DOHH2 (cell line): ENCODE measurements around the gene PRKCD.

ENCODE experiments used
- H3F3A ChIP-seq: fragments of 200-600 bp; sonication (generic), shearing (Covaris generic); 2 replicates; pipeline ENCODE4 v1.6.0; 2016; ENCODE audit warnings: antibody characterized with exemption, mild to moderate bottlenecking; ENCODE audit not compliant: control insufficient read depth, insufficient read depth
- H3K27ac ChIP-seq: fragments of 200-600 bp; sonication (generic); 2 replicates; pipeline ENCODE4 v1.5.1; 2014; ENCODE audit warnings: low read depth, mild to moderate bottlenecking, low read length, moderate library complexity
- H3K27me3 ChIP-seq: fragments of 200-600 bp; sonication (generic); 2 replicates; pipeline ENCODE4 v1.6.1; 2014; ENCODE audit warnings: mild to moderate bottlenecking, low read length, mixed read lengths; ENCODE audit not compliant: control insufficient read depth
- H3K36me3 ChIP-seq: fragments of 200-600 bp; sonication (generic); 2 replicates; pipeline ENCODE4 v1.6.1; 2014; ENCODE audit warnings: mild to moderate bottlenecking, low read length, moderate library complexity, mixed read lengths; ENCODE audit not compliant: control insufficient read depth
- H3K4me1 ChIP-seq: fragments of 200-600 bp; sonication (generic); 2 replicates; pipeline ENCODE4 v1.6.1; 2014; ENCODE audit warnings: mild to moderate bottlenecking, low read length, mixed read lengths; ENCODE audit not compliant: control insufficient read depth
- H3K4me2 ChIP-seq: fragments of 200-600 bp; sonication (generic); 2 replicates; pipeline ENCODE4 v1.6.0; 2014; ENCODE audit warnings: mild to moderate bottlenecking, low read length, moderate library complexity
- H3K4me3 ChIP-seq: fragments of 200-600 bp; sonication (generic); 2 replicates; pipeline ENCODE4 v1.5.1; 2014; ENCODE audit warnings: mild to moderate bottlenecking, low read length, mixed read lengths
- H3K79me2 ChIP-seq: fragments of 200-600 bp; sonication (generic); 2 replicates; pipeline ENCODE4 v1.6.1; 2014; ENCODE audit warnings: mild to moderate bottlenecking, low read length, mixed read lengths; ENCODE audit not compliant: control insufficient read depth
- H3K9me2 ChIP-seq: fragments of 200-600 bp; sonication (generic); replicated peaks from 2 replicates; pipeline ENCODE4 v1.6.1; 2014; ENCODE audit warnings: mild to moderate bottlenecking, low read length, mixed read lengths; ENCODE audit not compliant: control insufficient read depth
- H3K9me3 ChIP-seq: fragments of 200-600 bp; sonication (generic); 2 replicates; pipeline ENCODE4 v1.6.1; 2014; ENCODE audit warnings: antibody characterized with exemption, low read length, mixed read lengths; ENCODE audit not compliant: control insufficient read depth, insufficient read depth
- H4K20me1 ChIP-seq: fragments of 200-600 bp; sonication (generic); 2 replicates; pipeline ENCODE4 v1.6.0; 2014; ENCODE audit warnings: low read depth, mild to moderate bottlenecking, antibody characterized with exemption, low read length, moderate library complexity; ENCODE audit not compliant: control insufficient read depth, insufficient read depth
- CTCF ChIP-seq: fragments of 200-600 bp; sonication (generic); IDR thresholded peaks from one replicate; pipeline ENCODE4 v1.5.1; 2014; ENCODE audit warnings: antibody characterized with exemption, mild to moderate bottlenecking, low read depth, low read length; ENCODE audit not compliant: poor library complexity, severe bottlenecking
- EZH2phosphoT487 ChIP-seq: fragments of 200-600 bp; sonication (generic); IDR thresholded peaks from 2 replicates; pipeline ENCODE4 v1.6.1; 2017; ENCODE audit warnings: borderline replicate concordance, mild to moderate bottlenecking, antibody characterized with exemption, low read length, moderate library complexity, mixed read lengths

Gene PRKCD

GRCh38 chr3:53169045-53169831, 8.2 kb downstream of the PRKCD start:
- Histone ChIP-seq H3K9me2 (no peaks in the 10 kb centered on the region), H4K20me1 (0 out of 2 replicates have a peak, but pooled peaks cover 8% of the 10 kb centered on the region), H3K4me2 (peak overlapping the region; percentile 98), H3K4me1 (peaks cover 100% of the 10 kb centered on the region), H3K4me3 (peak overlapping the region; percentile 95), H3F3A (peaks cover 37% of the 10 kb centered on the region), H3K27me3 (no peaks in the 10 kb centered on the region), H3K79me2 (peaks cover 97% of the 10 kb centered on the region), H3K27ac (peak overlapping the region; percentile 97), H3K9me3 (no peaks in the 10 kb centered on the region), H3K36me3 (peaks cover 78% of the 10 kb centered on the region)
- TF ChIP-seq EZH2phosphoT487 (no peak), CTCF (peak; percentile 47)

- Histone ChIP-seq H3K4me2 (peak overlapping the region; percentile 98), H3K9me2 (no peaks in the 10 kb centered on the region), H3K79me2 (peaks cover 97% of the 10 kb centered on the region), H3F3A (peaks cover 37% of the 10 kb centered on the region), H3K9me3 (no peaks in the 10 kb centered on the region), H3K4me3 (peak overlapping the region; percentile 95), H3K27me3 (no peaks in the 10 kb centered on the region), H3K36me3 (peaks cover 77% of the 10 kb centered on the region), H4K20me1 (0 out of 2 replicates have a peak, but pooled peaks cover 8% of the 10 kb centered on the region), H3K27ac (peak overlapping the region; percentile 97), H3K4me1 (peaks cover 100% of the 10 kb centered on the region)
- TF ChIP-seq EZH2phosphoT487 (no peak), CTCF (no peak)
Measured at GRCh38 chr3:53169832-53170324, 8.9 kb downstream of the PRKCD start.

GRCh38 chr3:53170325-53171063, 9.5 kb downstream of the PRKCD start:
- Histone ChIP-seq H3K4me3 (peak overlapping the region; percentile 95), H3F3A (peaks cover 35% of the 10 kb centered on the region), H3K4me2 (peak overlapping the region; percentile 98), H3K9me3 (no peaks in the 10 kb centered on the region), H4K20me1 (0 out of 2 replicates have a peak, but pooled peaks cover 5% of the 10 kb centered on the region), H3K4me1 (peaks cover 100% of the 10 kb centered on the region), H3K9me2 (no peaks in the 10 kb centered on the region), H3K79me2 (peaks cover 97% of the 10 kb centered on the region), H3K27ac (peak overlapping the region; percentile 97), H3K27me3 (no peaks in the 10 kb centered on the region), H3K36me3 (peaks cover 77% of the 10 kb centered on the region)
- no peak for TF ChIP-seq CTCF
- no peak for TF ChIP-seq EZH2phosphoT487
